ENCODE data around the gene LMNA. TPM values are rescaled to one million over a fixed set of nuclear protein-coding genes. Genes with fewer than 3 reads are reported as not detected.

The LMNA gene
- total RNA-seq, 2 donors from 2014 or later, result 740 to 804 TPM

- Histone ChIP-seq H3K9me3 (no peaks in the 10 kb centered on the region), H3K27me3 (replicated peaks; ENCODE audit: insufficient read depth) (no peaks in the 10 kb centered on the region), H3K4me1 (ENCODE audit: control insufficient read depth in 1 of 2, low read depth in 2 of 2) (peaks cover 6 to 7% of the 10 kb centered on the region in 2 donors), H3K4me3 (peak within 1 kb of the TSS; percentile 35), H3K36me3 (no peaks in the 10 kb centered on the region), H3K27ac (no peak within 1 kb of the TSS)
- ATAC-seq (ENCODE audit: insufficient number of reproducible peaks, low FRiP score, low read depth) (no peak), DNase-seq (ENCODE audit: low spot score) (no peak)
- TF ChIP-seq CTCF (IDR thresholded peaks at IDR 0.05), result no peak
Observed at GRCh38 chr1:156153362-156153761, 38.9 kb downstream of the LMNA start, which contains the start of gene SEMA4A. TSS of gene SEMA4A (plus strand) at chr1:156153585. CDS start at chr1:156154579, 994 bp downstream.

GRCh38 chr1:156154317-156154749 lies 39.8 kb downstream of the LMNA start:
- peak overlapping the region; percentile 35 for H3K4me3 ChIP-seq

GRCh38 chr1:156155756-156156510 lies 41.4 kb downstream of the LMNA start:
- no peak for TF ChIP-seq CTCF (IDR thresholded peaks at IDR 0.05)
- H3K36me3 ChIP-seq, result no peaks in the 10 kb centered on the region
- ATAC-seq (ENCODE audit: insufficient number of reproducible peaks, low FRiP score, low read depth) (no peak), DNase-seq (ENCODE audit: low spot score) (no peak)
- H3K27ac ChIP-seq, result no peak overlapping the region
- H3K27me3 ChIP-seq (replicated peaks; ENCODE audit: insufficient read depth), result no peaks in the 10 kb centered on the region
- peaks cover 4% of the 10 kb centered on the region in 2 donors for H3K4me1 ChIP-seq (ENCODE audit: control insufficient read depth in 1 of 2, low read depth in 2 of 2)
- H3K9me3 ChIP-seq, result no peaks in the 10 kb centered on the region
- H3K4me3 ChIP-seq, result no peak overlapping the region

More at GRCh38 chr1:156154317-156154749, 39.8 kb downstream of the LMNA start:
- H3K9me3 ChIP-seq, result no peaks in the 10 kb centered on the region
- DNase-seq (ENCODE audit: low spot score) (no peak), ATAC-seq (ENCODE audit: insufficient number of reproducible peaks, low FRiP score, low read depth) (no peak)
- peaks cover 6 to 7% of the 10 kb centered on the region in 2 donors for H3K4me1 ChIP-seq (ENCODE audit: control insufficient read depth in 1 of 2, low read depth in 2 of 2)
- H3K27ac ChIP-seq, result no peak overlapping the region
- no peaks in the 10 kb centered on the region for H3K36me3 ChIP-seq
- no peak for TF ChIP-seq CTCF (IDR thresholded peaks at IDR 0.05)
- H3K27me3 ChIP-seq (replicated peaks; ENCODE audit: insufficient read depth), result no peaks in the 10 kb centered on the region

GRCh38 chr1:156157506-156157905 lies 43.0 kb downstream of the LMNA start:
- Histone ChIP-seq H3K27me3 (replicated peaks; ENCODE audit: insufficient read depth) (no peaks in the 10 kb centered on the region), H3K27ac (no peak overlapping the region), H3K4me3 (no peak overlapping the region), H3K4me1 (ENCODE audit: control insufficient read depth in 1 of 2, low read depth in 2 of 2) (peaks cover 0 to 12% of the 10 kb centered on the region in 2 donors), H3K9me3 (no peaks in the 10 kb centered on the region), H3K36me3 (no peaks in the 10 kb centered on the region)
- no peak for DNase-seq (ENCODE audit: low spot score)
- TF ChIP-seq CTCF (IDR thresholded peaks at IDR 0.05), result no peak
- no peak for ATAC-seq (ENCODE audit: insufficient number of reproducible peaks, low FRiP score, low read depth)

GRCh38 chr1:156157966-156158365 lies 43.5 kb downstream of the LMNA start:
- H3K27ac ChIP-seq, result no peak overlapping the region
- no peaks in the 10 kb centered on the region for H3K27me3 ChIP-seq (replicated peaks; ENCODE audit: insufficient read depth)
- DNase-seq (ENCODE audit: low spot score) (no peak), ATAC-seq (ENCODE audit: insufficient number of reproducible peaks, low FRiP score, low read depth) (no peak)
- TF ChIP-seq CTCF (IDR thresholded peaks at IDR 0.05), result no peak
- peaks cover 0 to 15% of the 10 kb centered on the region in 2 donors for H3K4me1 ChIP-seq (ENCODE audit: control insufficient read depth in 1 of 2, low read depth in 2 of 2)
- no peak overlapping the region for H3K4me3 ChIP-seq
- H3K9me3 ChIP-seq, result no peaks in the 10 kb centered on the region
- H3K36me3 ChIP-seq, result no peaks in the 10 kb centered on the region
